Amniotic epithelial cell (primary cell): ENCODE results near the gene JAK3.

Experiments
- DNase-seq: peaks from one replicate; pipeline ENCODE4 v3.0.0-alpha.2; 2010; ENCODE audit warnings: low read depth

The JAK3 gene

DNA sequence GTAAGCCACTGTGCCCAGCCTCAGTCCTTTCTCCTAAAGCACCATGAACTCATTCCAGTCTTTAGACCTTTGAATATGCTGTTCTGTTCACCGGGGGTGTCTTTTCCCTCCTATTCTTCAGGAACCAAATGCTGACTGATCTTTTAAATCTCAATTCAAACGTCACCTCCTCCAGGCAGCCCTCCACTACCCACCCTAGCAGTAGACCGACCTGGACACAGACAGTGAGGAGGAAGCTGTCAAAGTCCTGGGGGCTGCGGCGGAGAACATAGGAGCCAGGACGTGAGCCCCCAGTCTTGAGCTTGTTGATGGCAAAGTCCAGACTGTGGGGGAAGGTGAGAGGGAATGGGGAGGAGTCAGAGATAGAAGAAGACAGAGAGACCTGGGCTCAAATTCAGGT, 7.8 kb downstream of the JAK3 start:
- DNase-seq = no peak

DNA sequence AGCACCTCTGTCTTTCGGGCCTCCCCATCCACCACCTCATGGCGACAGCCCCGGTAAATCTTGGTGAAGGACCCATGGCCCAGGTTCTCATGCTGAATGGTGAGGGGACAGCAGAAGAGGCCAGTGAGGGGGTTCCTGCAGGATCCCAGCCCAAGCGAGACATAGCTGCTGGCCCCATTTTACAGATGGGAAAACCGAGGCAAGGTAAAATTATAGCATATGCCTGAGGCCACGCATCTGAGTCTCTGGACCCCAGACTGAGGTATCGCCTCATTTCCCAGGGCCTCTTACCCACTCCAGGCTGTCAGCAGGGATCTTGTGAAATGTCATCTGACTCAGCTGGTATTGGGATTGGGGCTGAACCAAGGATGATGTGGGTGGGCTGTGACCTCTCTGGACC, 9.8 kb downstream of the JAK3 start:
- no peak for DNase-seq

DNA sequence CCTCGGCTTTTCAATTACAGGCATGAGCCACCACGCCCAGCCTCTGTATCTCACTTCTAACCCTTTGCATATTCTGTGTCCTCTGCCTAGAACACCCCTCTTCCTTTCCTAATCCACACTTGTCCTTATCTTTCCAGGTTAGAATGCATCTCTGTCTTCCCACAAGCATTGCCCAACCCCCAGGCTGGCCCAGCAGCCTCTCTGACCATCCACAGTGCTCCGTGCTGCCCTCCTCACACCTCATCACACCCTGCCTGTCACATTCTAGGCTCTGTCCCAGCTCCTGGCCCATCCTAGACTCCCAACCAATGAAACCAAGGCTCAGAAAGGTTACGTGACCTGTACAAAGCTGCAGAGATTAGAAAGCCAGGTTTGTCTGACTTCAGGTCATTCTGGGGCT, 11.3 kb downstream of the JAK3 start:
- peak; percentile 58 for DNase-seq

DNA sequence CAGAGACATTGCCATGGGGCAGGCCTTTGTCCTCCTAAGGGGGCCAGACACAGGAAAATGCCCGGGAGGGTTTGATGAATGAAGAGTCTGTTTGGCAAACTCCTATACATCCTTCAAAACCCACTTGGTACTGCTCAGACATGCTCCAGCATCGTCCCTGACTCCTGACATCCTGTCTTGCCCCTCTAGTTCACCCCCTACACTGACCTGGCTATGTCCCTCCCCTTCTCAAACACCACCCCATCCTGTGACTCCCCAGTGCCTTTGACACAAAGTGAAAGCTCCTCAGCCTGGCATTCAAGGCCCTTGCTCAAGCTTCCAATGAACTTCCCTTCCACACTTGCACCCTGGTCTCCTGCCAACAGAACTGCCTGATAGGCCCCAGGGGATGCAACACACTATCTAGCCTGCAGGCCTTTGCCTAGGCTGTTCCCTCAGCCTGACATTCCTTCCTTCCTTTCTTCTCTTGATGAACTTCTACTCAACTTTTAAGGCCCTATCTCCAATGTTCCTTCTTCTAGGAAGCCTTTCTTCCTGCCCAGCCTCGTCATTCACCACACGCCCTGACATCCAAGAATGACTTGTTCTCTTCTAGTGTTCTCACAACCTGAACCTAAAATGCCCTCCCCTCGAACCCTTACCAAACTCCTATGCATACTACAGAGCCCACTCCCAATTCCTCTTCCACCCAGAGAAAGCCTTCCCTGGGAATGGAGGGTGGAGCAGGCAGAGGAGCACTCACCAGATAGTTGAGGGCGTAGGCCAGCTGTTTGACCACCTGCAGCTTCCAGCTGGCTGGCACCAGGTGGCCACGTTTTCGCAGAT, 12.4 kb downstream of the JAK3 start:
- no peak for DNase-seq

DNA sequence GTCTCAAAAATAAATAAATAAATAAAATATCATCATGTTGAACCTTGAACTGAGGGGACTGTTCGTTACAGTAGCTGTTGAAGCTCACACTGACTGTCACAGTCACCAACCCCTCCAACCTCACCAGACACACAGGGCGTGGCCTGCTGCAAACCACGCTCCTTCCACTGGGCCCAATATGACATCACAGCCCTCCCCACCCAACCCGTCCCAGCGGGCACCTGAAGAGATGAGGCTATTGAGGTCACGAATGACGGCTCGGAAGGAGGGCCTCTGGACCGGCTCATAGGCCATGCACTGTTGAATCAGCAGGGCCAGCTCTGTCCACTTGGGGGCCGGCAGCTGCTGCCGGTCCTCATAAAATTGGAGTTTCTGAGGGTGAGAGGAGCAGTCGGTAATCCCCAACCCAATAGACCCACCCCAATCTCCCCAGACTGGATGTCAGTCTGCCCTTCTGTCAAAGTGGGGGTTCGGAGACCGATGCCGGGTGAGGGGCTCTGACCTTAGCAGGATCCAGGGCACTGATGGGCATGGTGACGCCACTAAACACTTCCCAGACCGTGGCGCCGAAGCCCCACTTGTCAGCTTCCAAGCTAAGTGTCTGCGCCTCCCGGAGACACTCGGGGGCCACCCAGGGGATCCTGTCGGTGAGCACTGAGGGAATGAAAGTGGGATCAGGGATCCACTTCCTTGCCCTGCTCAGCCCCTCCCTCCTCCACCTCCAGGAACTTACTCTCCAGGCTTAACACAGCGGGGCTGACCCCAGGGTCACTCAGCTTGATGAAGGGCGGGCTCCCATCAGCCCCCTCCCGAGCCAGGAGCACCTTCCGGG, 13.2 kb downstream of the JAK3 start:
- DNase-seq = no peak

DNA sequence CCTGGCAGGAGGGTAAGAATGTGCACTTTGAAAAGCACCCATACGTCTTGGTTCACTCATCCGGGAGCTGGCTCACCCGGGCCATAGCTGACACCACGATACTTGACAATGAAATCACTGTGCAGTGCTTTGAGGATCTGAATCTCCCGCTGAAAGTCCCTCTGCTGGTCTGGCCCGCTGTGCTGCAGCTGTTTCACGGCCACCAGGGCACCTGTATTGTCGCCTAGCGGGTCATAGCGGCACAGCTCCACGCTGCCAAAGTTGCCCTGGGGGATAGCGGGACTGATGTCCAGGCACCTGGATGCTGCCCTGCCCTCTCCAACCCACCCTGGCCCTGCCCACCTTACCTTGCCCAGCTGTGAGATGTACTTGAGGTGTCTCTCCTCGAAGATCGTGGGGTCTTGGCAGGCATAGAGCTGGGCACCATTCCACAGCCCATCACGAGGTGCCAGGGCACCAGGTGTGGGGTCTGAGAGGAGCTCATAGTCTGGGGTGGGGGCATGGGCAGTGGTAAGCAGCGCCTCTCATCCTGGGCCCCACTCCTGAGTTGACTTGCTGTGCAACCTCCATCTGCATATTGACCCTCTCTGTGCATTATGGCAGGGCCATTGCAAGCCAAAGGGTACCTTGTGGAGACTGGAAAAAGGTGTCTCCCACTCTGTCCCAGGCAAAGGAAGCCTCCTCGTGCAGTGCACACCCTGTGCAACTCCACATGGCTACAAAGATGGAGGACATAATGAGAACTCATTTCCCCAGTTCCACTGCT, 15.2 kb downstream of the JAK3 start:
- DNase-seq = no peak

DNA sequence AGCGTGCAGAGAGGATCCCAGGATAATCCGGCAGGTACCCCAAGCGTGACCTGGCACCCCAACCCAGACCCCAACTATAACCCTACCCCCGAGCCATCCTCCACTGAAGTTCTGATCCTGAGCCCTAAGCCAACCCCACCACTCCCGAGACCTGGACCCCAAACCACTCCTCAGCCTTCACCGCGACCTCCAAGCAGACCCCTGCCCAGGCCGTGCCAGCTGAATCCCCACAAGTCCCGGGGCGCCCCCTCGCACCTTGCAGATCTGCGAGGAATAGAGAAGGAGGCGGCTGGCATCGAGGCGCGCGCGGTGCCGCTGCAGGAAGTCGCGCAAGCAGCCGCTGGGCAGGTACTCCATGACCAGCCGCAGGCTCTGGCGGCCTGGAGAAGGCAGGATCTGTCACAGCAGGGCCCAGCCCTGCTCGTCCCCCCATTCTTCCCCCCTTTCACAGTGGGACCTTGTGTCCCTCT, 16.3 kb downstream of the JAK3 start:
- DNase-seq = no peak

DNA sequence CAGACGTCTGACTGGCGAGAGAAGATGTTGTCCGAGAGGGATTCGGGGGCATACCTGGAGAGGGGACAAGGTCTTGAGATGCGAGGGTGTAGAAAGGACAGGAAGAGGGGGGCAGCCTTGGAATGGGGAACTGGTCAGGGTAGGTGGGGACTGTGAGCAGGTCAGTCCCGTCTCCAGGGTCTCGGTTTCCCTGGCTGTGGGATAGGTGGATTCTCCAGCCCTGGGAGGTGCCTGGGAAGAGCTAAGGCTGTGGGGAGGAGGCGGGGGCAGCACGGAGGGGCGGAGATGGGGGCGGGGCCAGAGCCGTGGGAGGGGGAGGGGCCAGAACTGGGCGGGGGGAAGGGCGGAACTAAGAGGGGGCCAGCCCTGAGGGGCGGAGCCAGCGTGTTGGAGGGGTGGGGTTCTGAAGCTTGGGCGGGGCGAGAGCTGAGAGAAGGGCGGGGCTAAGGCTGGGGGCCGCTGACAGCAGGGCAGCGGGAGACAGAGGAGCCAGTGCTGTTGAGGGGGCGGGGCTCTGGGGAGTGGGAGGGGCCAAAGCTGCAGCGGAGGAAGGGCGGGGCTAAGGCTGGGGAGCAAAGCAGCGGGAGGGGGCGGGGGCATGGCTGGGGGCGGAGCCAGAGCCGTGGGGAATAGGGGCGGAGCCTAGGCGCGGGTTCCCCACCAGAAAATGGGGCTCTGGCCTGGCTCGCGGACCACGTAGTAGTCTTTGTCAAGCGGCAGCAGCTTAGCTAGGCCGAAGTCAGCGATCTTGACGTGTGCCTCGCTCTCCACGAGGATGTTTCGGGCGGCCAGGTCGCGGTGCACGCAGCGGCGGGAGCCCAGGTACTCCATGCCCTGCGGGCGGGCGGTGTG, 17.0 kb downstream of the JAK3 start:
- DNase-seq = peak; percentile 79

DNA sequence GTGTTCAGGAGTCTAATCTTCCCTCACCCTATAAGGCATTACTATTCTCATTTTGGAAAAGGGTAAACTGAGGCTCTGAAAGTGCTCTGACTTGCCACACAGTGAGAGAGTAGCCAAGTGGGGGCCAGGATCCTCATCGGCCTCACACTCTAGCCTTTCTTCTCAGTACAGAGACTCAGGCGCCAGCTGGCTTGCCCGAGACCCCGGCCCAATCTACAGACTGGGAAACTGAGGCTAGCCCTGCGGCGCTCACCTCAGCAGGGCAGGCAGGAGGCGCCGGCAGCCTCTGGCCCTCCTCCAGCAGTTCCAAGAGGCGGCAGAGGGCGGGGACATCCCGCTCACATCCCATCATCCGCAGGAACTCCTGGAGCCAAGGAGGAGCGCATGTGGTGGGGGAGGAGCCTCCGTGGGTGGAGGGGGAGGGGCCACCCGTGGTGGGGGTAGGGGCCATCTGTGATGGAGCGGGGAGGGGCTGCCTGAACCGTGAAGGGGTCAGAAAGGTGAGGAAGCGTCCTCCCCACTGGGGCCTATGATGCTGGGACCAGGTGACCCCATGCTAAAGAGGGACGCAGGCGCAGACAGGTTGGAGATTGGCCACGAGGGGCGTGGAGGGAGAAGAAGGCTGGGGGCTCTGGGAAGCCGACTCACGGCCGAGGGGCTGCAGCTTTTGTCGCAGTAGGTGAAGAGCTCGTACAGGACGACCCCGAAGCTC, 17.8 kb downstream of the JAK3 start:
- peak; percentile 64 for DNase-seq

DNA sequence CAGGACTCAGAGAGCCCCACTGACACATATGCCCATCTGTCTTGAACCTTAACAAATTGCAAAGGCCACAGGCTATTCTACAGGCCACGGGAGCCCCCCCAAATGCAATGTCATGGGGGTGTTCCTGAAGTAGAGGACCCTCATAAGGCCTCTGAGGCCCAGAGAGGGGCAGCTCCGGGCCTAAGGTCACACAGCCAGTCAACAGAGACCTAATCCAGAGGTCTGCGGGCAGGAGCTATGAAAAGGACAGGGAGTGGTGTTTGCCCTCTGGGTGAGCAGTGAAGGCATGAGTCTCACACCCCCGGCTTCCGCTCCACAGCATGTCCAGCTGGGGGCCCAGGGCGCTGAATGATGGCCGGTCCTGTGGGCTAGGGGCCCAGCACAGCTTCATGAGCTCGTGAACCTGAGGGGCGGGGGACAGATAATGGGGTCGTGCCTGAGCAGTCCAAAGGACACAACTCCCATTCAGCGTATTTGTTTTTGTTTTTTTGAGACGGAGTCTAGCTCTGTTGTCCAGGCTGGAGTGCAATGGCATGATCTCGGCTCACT, 21.2 kb downstream of the JAK3 start:
- no peak for DNase-seq

DNA sequence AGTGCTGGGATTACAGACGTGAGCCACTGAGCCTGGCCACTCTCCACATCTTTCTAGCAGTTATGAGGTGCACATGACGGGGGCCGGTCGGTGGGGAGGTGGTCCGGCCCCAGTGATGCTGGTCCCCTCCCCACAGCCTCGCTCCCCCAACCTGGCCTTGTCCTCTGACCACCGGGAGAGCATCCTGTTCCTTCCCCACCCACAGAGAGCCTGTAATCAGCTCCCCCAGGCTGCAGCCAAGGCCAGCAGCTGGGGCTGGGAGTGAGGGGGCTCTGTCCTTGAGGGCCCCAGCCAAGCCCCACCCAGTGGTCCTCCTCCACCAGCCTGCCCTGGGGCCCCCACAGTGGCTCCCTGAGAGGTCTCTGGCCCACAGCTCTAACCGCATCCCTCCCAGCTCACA, 23.4 kb downstream of the JAK3 start:
- DNase-seq = no peak

DNA sequence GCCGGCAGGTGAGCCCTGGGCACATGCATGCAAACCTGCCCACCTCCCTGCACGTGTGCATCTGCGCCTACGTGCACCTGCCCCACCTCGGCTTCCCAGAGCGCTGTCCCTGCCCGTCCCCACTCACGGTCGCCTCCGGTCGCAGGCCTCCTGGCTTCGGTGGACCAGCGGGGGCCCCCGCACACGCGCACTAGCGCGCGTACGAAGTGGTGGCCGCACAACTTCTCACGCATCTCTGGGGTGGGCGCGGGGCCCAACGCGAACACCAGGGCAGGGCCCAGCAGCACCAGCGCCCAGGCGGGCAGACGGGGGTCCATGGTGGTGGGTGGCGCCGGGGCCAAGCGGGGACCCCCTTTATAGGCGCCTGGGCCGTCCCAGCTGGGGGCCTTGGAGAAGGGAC, 26.6 kb downstream of the JAK3 start, which contains the start of gene INSL3:
Gene INSL3, minus strand, starts transcription at position 330 of the 400 bp plus-strand sequence. Its CDS starts 13 bp downstream, at position 317.
- DNase-seq = no peak

DNA sequence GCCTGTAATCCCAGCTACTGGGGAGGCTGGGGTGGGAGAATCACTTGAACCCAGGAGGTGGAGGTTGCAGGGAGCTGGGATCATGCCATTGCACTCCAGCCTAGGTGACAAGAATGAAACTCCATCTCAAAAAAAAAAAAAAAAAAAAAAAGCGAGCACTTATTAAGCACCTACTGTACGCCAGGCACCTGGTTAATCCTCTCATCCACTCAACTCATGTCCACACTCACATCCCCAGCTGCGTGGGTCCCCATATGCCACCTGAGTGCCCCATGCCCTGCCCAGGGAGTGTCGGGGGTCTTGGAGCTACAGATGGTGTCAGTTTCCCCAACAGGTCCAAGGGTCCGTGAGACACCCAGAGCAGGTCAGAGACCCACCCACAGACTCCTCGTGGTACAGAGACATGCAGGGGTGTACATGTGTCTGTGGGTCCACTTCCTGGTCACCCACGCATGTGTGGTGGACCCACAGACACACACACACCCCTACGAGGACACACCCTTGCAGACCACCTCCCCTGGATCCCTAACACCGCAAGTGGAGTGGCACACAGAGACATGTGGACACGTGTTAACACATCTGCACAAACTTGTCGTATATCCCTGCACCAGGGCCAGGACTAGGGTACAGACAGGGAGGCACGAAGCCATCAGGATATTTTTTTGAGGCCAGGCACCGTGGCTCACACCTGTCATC, 30.0 kb downstream of the JAK3 start:
- no peak for DNase-seq

DNA sequence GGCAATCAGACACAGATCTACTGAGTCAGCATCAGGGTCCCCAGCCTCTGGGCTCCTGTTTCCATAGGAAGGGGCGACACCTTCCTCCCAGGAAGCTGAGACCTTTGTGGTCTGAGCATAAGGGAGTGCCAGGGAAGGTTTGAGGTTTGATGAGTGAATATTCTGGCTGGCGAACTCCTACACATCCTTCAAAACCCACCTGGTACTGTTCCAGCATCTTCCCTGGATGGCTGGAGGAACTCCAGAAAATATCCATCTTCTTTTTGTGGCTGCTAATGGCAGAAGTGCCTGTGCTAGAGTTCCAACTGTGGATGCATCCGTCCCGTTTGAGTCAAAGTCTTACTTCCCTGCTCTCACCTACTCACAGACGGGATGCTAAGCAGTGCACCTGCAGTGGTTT, 35.7 kb downstream of the JAK3 start:
- no peak for DNase-seq

DNA sequence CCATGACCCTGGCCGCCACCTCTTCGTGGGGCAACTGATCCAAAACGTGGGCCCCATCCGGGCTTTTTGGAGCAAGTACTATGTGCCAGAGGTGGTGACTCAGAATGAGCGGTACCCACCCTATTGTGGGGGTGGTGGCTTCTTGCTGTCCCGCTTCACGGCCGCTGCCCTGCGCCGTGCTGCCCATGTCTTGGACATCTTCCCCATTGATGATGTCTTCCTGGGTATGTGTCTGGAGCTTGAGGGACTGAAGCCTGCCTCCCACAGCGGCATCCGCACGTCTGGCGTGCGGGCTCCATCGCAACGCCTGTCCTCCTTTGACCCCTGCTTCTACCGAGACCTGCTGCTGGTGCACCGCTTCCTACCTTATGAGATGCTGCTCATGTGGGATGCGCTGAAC, 36.1 kb downstream of the JAK3 start:
- DNase-seq = no peak

DNA sequence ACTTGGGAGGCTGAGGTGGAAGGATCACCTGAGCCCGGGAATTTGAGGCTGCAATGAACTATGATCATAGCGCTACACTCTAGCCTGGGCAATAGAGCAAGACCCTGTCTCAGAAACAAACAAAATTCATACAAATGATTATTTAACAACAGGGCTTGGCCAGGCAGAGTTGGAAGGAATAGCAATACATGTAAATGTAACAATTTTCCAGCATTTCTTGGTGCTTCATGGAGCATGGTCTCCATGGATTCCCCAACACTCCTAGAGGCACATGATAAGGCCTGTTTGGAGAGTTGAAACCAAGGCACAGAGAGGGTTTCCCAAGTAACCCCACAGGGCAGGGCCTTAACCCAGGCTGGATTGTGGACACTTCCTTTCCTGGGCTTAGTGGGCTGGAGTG, 36.7 kb downstream of the JAK3 start:
- no peak for DNase-seq

DNA sequence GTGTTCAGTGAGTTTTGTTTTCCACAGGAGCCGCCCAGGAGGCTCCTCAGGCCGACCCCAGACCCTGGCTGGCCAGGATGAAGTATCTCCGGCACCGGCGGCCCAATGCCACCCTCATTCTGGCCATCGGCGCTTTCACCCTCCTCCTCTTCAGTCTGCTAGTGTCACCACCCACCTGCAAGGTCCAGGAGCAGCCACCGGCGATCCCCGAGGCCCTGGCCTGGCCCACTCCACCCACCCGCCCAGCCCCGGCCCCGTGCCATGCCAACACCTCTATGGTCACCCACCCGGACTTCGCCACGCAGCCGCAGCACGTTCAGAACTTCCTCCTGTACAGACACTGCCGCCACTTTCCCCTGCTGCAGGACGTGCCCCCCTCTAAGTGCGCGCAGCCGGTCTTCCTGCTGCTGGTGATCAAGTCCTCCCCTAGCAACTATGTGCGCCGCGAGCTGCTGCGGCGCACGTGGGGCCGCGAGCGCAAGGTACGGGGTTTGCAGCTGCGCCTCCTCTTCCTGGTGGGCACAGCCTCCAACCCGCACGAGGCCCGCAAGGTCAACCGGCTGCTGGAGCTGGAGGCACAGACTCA, 40.0 kb downstream of the JAK3 start:
- DNase-seq = no peak

DNA sequence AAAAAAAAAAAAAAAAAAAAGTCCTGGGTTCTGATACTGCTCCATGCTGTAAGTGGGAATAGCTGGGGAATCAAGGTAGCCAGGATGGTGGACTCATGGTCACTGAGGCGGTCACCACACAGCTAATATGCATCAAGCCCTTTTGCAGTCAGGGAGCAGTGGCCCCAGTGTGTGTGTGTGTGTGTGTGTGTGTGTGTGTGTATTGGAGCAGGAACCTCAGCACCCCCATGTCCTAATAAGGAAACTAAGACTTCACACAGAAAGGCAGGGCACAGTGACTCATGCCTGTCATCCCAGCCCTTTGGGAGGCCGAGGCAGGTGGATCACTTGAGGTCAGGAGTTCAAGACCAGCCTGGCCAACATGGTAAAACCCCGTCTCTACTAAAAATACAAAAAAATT, 40.8 kb downstream of the JAK3 start:
- no peak for DNase-seq

DNA sequence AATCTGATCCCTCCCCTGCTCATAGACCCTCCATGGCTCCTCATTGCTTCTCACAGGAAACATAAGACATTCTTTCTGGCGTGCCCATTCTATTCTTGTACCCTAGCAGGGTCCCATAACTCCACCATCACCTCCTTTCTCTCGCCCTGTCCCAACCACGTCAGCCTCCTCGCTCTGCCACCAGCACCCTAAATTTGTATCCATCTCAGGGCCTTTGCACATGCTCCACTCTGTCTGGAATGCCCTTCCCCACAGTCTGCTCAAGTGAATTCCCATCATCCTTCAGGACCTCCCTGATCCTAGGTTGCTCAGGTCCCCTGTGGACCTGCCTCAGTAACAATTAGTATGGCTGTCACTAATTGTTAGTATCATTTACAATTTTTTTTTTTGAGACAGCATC, 42.4 kb downstream of the JAK3 start:
- DNase-seq = no peak
